Astrocyte (in vitro differentiated cells and primary cell): ENCODE data around the gene TTC7B.

Experiments used
- EZH2 ChIP-seq: IDR thresholded peaks from 2 replicates; pipeline ENCODE4 v1.6.1; 2012; ENCODE audit warnings: mild to moderate bottlenecking, low read length, inconsistent platforms; ENCODE audit not compliant: insufficient read depth
- TF ChIP-seq, protein P1 (sequence below): IDR thresholded peaks from 2 replicates; pipeline ENCODE4 v1.5.1; 2011; ENCODE audit warnings: low read depth, mild to moderate bottlenecking, inconsistent platforms, low read length, moderate library complexity; ENCODE audit not compliant: insufficient read depth

DNA sequence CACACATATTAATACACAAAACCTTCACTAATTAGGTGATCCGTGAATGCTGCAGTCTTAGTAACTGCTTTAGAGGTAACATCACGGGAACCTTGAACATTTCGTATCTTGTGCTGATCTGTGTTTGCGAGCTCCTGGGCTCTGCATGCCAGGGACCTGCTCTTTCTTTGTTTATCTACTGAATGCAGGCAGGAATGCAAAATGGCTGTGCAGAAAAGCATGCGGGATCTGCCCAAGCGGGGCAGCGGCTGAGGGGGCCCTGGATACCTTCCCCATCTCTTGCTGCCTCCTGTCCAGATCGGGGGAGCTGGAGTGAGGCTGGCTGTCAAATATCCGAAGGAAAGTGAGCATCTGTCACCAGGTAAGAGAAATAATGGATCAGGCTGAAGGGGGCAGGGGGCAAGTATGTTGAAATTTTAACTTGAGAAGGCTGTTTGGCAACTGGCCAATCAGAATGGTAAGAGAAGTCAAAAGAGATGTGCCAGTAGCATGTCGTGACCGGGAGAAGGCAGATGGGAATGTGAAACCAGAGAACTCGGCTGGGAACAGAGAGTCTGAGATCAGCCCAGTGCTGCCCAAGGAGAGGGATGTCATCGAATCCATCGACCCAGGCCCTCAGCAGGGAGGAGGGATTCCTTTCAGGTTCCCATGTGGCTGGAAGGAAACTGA lies 191.4 kb downstream of the TTC7B start:
- TF ChIP-seq, protein P1, sequence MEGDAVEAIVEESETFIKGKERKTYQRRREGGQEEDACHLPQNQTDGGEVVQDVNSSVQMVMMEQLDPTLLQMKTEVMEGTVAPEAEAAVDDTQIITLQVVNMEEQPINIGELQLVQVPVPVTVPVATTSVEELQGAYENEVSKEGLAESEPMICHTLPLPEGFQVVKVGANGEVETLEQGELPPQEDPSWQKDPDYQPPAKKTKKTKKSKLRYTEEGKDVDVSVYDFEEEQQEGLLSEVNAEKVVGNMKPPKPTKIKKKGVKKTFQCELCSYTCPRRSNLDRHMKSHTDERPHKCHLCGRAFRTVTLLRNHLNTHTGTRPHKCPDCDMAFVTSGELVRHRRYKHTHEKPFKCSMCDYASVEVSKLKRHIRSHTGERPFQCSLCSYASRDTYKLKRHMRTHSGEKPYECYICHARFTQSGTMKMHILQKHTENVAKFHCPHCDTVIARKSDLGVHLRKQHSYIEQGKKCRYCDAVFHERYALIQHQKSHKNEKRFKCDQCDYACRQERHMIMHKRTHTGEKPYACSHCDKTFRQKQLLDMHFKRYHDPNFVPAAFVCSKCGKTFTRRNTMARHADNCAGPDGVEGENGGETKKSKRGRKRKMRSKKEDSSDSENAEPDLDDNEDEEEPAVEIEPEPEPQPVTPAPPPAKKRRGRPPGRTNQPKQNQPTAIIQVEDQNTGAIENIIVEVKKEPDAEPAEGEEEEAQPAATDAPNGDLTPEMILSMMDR: no peak
- TF ChIP-seq EZH2: no peak
